Tracheal epithelial cell (primary cell): ENCODE measurements around the gene B4GALT6. TPM values are rescaled to one million over a fixed set of nuclear protein-coding genes. Genes with fewer than 3 reads are reported as not detected.

Experiments
- total RNA-seq: library from RNA; depleted of rRNA; stranded (reverse); fragments of >200 nt; gene quantifications from 2 replicates; pipeline ENCODE4 v1.2.1, GENCODE V29; 2014

B4GALT6 gene
- total RNA-seq, result 1.9 and 3.2 TPM in 2 replicates

GRCh38 chr18:31684279-31685096 lies at the start of gene B4GALT6:
TSS of gene B4GALT6 (minus strand) at chr18:31684581. CDS start at chr18:31684426, 155 bp downstream.

GRCh38 chr18:31591628-31592027 lies 92.8 kb downstream of the B4GALT6 start, which contains the start of gene TTR:
TSS of gene TTR (plus strand) at chr18:31591877. CDS start at chr18:31591903, 26 bp downstream.

Other genes starting within 250 kb of the B4GALT6 start
- gene DSG3, start 236.8 kb downstream of the B4GALT6 start, total RNA-seq, result 215 and 390 TPM in 2 replicates
- gene DSG2, start 186.4 kb downstream of the B4GALT6 start, total RNA-seq, result 136 and 189 TPM in 2 replicates
- gene TTR, start 92.7 kb downstream of the B4GALT6 start, total RNA-seq, result not detected in 2 replicates
- gene SLC25A52, start 76.3 kb upstream of the B4GALT6 start, total RNA-seq, result 0.24 TPM in 1 of 2 replicates, not detected in the other